ENCODE results near the gene H2AZ2. TPM values are rescaled to one million over a fixed set of nuclear protein-coding genes. Genes with fewer than 3 reads are reported as not detected.

H2AZ2 gene
- 232 and 296 TPM in 2 replicates for total RNA-seq
- polyA plus RNA-seq (2012): 163 TPM

- peak; percentile 100 for DNase-seq (ENCODE audit: low read depth)
Measured at GRCh38 chr7:44847920-44848634, at the start of gene H2AZ2. Gene H2AZ2, minus strand, starts transcription at chr7:44848087. Its CDS starts 116 bp downstream, at chr7:44847971.

- DNase-seq (ENCODE audit: low read depth): peak; percentile 48
Measured at GRCh38 chr7:44897309-44897708, 49.4 kb upstream of the H2AZ2 start.

- DNase-seq (ENCODE audit: low read depth): peak; percentile 100
Measured at GRCh38 chr7:44894888-44895580, 47.1 kb upstream of the H2AZ2 start.

- peak; percentile 71 for DNase-seq (ENCODE audit: low read depth)
Measured at GRCh38 chr7:44893710-44894234, 45.9 kb upstream of the H2AZ2 start.

GRCh38 chr7:44891791-44892190 is 43.9 kb upstream of the H2AZ2 start:
- DNase-seq (ENCODE audit: low read depth): peak; percentile 33

GRCh38 chr7:44891372-44891771 is 43.5 kb upstream of the H2AZ2 start:
- DNase-seq (ENCODE audit: low read depth): peak; percentile 21

GRCh38 chr7:44889086-44889781 is 41.3 kb upstream of the H2AZ2 start:
- peak; percentile 97 for DNase-seq (ENCODE audit: low read depth)

- peak; percentile 22 for DNase-seq (ENCODE audit: low read depth)
Measured at GRCh38 chr7:44887293-44887692, 39.4 kb upstream of the H2AZ2 start.

GRCh38 chr7:44885394-44886317 is 37.8 kb upstream of the H2AZ2 start, which contains the start of gene PURB:
Gene PURB, minus strand, starts transcription at chr7:44885530. Its CDS starts 182 bp downstream, at chr7:44885348.
- DNase-seq (ENCODE audit: low read depth): peak; percentile 100

GRCh38 chr7:44884621-44885393 is 36.9 kb upstream of the H2AZ2 start:
- peak; percentile 85 for DNase-seq (ENCODE audit: low read depth)

- peak; percentile 32 for DNase-seq (ENCODE audit: low read depth)
Measured at GRCh38 chr7:44883961-44884620, 36.2 kb upstream of the H2AZ2 start.

GRCh38 chr7:44882899-44883298 is 35.0 kb upstream of the H2AZ2 start:
- peak; percentile 59 for DNase-seq (ENCODE audit: low read depth)

GRCh38 chr7:44881610-44882009 is 33.7 kb upstream of the H2AZ2 start:
- DNase-seq (ENCODE audit: low read depth): peak; percentile 72

GRCh38 chr7:44881066-44881600 is 33.2 kb upstream of the H2AZ2 start:
- DNase-seq (ENCODE audit: low read depth): peak; percentile 44

- peak; percentile 30 for DNase-seq (ENCODE audit: low read depth)
Measured at GRCh38 chr7:44880317-44881018, 32.6 kb upstream of the H2AZ2 start.

GRCh38 chr7:44876393-44876792 is 28.5 kb upstream of the H2AZ2 start:
- peak; percentile 9 for DNase-seq (ENCODE audit: low read depth)

- peak; percentile 14 for DNase-seq (ENCODE audit: low read depth)
Measured at GRCh38 chr7:44875241-44875640, 27.4 kb upstream of the H2AZ2 start.

GRCh38 chr7:44872787-44873186 is 24.9 kb upstream of the H2AZ2 start:
- DNase-seq (ENCODE audit: low read depth): no peak

All from myocyte (in vitro differentiated cells).